Activated CD4-positive, alpha-beta T cell treated with anti-CD3 and anti-CD28 coated beads, Interleukin-10, Interleukin-2, amounts not matched to agents 100 ng/mL and 50 ng/mL, durations not matched to agents 16 hours and 8 hours (primary cell): Measurements from ENCODE around the gene PAX5.

Source experiments
- DNase-seq: peaks from one replicate; pipeline ENCODE4 v3.0.0-alpha.2; 2020

Gene PAX5

DNA sequence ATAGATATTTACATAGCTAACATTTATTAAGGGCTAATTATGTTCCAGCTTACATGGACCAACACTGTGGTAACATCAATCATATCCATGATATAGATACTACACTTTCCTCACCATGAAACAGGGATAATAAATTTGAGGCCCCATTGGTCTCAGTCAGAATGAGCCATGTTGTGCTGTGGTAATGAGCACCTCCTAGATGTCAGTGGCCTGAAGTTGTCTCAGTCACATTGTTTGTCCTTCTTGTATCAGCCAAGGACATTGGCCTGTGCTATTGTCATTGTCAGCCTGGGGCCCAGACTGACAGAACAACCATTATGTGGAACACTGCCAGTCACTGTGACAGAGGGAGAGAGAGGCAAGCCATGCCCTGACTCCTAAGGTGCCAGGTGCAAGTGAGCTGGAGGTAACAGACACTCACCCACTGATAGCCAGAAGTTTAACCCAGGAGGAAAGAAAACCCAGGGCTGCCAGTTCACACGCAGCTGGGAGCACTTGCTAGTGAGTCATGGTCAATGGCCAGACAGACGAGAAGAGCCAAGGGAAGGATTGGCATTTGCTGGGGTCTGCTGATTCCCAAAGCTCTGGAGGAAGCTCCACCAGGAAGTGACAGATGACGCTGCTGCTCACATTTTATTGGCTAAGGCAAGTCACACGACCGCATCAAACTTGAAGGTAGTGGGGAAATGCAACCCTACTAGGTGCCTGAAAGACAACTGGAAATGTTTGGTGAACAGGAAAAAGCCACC is 237.2 kb downstream of the PAX5 start:
- no peak for DNase-seq

DNA sequence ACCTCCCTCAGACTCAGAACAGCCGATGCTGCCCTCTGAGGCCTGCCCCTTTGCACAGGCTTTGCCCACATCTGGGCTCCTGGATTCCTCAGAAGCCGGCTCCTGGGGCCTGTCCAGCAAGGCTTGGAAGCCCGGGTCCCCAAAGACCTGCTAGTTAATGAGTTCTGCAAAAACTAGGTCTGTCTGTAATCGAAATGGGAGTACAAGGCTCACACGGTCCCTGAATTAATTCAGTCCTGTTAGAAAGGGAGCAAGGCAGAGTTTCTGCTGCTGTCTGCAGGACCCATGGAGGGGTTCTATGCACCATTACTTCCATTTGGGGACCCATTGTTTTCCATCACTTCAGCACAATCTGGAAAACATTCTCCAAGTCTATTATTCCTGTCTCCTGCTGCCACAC is 239.6 kb downstream of the PAX5 start:
- DNase-seq = no peak

DNA sequence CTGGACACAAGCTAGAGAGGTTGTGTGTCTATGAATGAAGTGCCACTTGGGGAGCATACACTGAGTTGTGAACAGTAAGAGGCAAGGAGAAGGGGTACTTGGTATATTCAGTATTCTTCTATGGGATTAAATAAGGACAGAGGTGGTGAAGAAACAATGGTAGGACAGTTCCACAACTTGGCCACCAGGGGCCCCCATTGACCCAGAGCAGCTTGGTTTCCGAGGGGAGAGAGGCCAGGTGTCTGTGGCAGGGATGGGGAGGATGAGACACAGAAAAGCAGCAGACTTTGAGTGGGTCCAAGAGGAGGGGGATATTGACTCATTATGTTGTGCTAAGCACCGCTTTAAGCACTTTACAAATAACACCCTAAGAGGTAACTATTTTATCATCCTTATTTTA is 240.8 kb downstream of the PAX5 start:
- no peak for DNase-seq

DNA sequence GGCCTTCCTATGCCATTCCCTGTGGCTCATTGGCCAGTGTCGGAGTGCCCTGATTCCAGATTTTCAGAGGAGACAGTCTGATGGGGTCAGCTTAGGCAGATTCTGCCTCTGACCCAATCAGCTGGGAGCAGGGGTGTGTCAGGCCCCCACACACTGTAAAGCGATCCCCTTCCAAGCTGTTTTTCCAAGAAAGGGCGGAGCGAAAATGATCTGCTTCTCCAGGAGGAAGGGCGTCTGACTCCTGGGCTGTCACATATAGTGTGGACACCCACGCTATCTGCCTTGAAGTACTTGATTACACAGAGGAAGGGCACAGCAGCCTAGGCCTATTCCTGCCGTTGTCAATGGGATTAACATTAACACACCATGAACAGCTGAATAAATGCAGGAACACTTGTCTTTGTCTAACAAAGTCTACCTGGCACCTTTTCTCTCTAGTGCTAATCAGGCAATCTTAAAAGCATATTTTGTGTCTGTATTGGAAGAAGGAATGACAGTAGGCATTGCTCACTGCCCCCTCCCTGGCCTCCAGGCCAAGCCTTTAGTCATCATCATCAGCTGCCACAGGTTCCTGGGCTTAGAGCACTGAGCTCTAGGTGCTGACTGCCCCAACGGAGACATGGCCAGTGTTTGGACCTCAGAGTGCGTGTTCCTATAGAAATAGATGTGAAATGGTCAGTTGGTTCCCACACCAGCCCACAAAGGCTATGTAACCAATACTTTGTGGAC is 242.7 kb downstream of the PAX5 start:
- no peak for DNase-seq

DNA sequence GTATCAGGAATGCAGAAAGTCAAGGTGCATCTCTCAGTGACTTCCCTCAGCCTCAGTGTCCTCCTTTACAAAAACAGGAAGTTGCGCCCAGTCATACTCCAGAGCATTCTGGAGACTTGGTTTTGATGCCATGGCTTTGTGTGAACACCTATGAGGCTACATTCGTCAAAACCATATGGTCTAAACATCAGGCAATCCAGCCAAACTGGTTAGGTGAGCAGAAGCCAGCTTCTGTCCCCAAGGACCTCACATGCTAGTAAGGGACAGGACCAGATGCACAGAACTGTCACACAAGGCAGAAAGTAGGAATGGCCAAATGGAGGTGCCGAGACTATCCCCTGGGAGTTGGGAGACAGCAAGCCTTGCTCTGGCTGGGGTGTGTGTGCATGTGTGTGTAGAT is 244.2 kb downstream of the PAX5 start:
- DNase-seq = no peak

DNA sequence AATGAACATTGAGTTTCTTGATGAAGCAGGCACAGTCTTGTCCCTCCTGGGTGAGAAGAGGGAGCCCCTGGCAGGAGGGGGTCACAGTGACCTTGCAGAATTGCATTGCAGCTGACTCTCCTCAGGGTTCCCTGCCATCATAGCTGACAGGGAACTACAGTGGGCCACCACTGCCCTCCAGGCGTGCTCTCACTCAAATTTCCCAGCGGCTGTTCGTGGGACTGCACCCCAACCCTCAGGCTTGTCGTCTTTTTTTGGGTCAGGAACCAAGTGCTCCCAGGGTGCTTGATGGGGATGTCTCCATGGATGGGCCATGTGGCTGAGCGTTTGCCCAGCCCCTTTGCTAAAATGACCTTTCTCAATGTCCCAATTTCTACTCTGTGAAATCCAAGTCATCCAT is 245.5 kb downstream of the PAX5 start:
- no peak for DNase-seq

DNA sequence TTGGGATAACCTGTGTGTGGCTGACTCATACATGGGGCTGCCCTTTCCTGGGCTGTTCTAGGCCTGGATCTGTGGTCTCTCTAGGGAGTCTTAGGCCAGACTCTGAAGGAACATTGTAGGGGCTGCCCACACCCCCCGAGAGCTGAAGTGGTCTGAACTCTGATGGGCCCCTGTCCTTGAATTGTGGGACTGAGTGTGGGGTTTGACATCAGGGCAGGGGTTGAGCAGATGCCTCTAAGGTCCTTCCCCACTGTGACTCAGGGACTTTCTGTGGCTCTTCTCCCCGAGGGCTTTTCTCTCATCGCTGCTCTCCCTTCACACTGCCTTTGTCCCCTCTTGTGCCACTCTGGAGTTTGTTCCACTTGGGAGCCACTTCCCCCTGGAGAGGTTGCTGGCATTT is 246.4 kb downstream of the PAX5 start:
- no peak for DNase-seq
